PC-3 (cell line): Measurements from ENCODE around the gene CACNA1H. TPM values are rescaled to one million over a fixed set of nuclear protein-coding genes. Genes with fewer than 3 reads are reported as not detected.

ENCODE experiments used
- ATAC-seq: fragments of 200-7000 bp; cut with Tn5 transposase; 2 replicates; pipeline ENCODE4 v1.9.1; 2020; ENCODE audit warnings: mild to moderate bottlenecking, moderate library complexity
- BruUV-seq: library from RNA; stranded (reverse); fragments of 400-500 nt; replicated peaks from 2 replicates; lab custom pipeline; 2021; lab: Mats Ljungman, UMichigan
- CTCF ChIA-PET: fragments of 300-600 bp; sonication (Branson Sonifier 250); formaldehyde crosslinking; loops from one replicate; lab custom pipeline; 2022; ENCODE audit warnings: antibody characterized with exemption; lab: Charles Lee
- POLR2A ChIA-PET: fragments of 300-600 bp; sonication (Branson Sonifier 250); formaldehyde crosslinking; loops from one replicate; lab custom pipeline; 2022; ENCODE audit warnings: antibody characterized with exemption; ENCODE audit not compliant: unreplicated experiment; lab: Charles Lee
- DNase-seq: peaks from one replicate; pipeline ENCODE4 v3.0.0-alpha.2; 2015
- H2AFZ ChIP-seq: fragments of 300-600 bp; sonication (generic); 2 replicates; pipeline ENCODE4 v1.6.0; 2016; ENCODE audit warnings: antibody characterized with exemption, low read length
- H3F3A ChIP-seq: fragments of 300-600 bp; sonication (generic); one replicate; pipeline ENCODE4 v1.6.0; 2017; ENCODE audit warnings: antibody characterized with exemption, low read length, control low read depth, mild to moderate bottlenecking; ENCODE audit not compliant: unreplicated experiment
- H3K27ac ChIP-seq: fragments of 300-600 bp; sonication (generic); 2 replicates; pipeline ENCODE4 v1.5.1; 2016; ENCODE audit warnings: mild to moderate bottlenecking, low read length
- H3K27me3 ChIP-seq: fragments of 300-600 bp; sonication (generic); 2 replicates; pipeline ENCODE4 v1.6.1; 2016; ENCODE audit warnings: low read length, mixed read lengths
- H3K36me3 ChIP-seq: fragments of 300-600 bp; sonication (generic); 2 replicates; pipeline ENCODE4 v1.6.1; 2016; ENCODE audit warnings: low read depth, mixed run types, low read length, mixed read lengths
- H3K4me1 ChIP-seq: fragments of 300-600 bp; sonication (generic); 2 replicates; pipeline ENCODE4 v1.5.1; 2016; ENCODE audit warnings: low read length; ENCODE audit not compliant: insufficient read depth
- H3K4me2 ChIP-seq: fragments of 300-600 bp; sonication (generic); 2 replicates; pipeline ENCODE4 v1.6.0; 2016; ENCODE audit warnings: low read length
- H3K4me3 ChIP-seq: fragments of 300-600 bp; sonication (generic); 2 replicates; pipeline ENCODE4 v1.5.1; 2016; ENCODE audit warnings: mild to moderate bottlenecking, low read length, mixed read lengths
- H3K79me2 ChIP-seq: fragments of 300-600 bp; sonication (generic); 2 replicates; pipeline ENCODE4 v1.6.1; 2017; ENCODE audit warnings: low read length, mixed read lengths
- H3K9ac ChIP-seq: fragments of 300-600 bp; sonication (generic); 2 replicates; pipeline ENCODE4 v1.6.0; 2016; ENCODE audit warnings: mild to moderate bottlenecking, low read length
- H3K9me2 ChIP-seq: fragments of 300-600 bp; sonication (generic); replicated peaks from 2 replicates; pipeline ENCODE4 v1.6.1; 2016; ENCODE audit warnings: mixed run types, low read length, mixed read lengths
- H3K9me3 ChIP-seq: fragments of 300-600 bp; sonication (generic); 2 replicates; pipeline ENCODE4 v1.6.1; 2016; ENCODE audit warnings: low read length, mixed read lengths
- H4K20me1 ChIP-seq: fragments of 300-600 bp; sonication (generic); 2 replicates; pipeline ENCODE4 v1.6.1; 2016; ENCODE audit warnings: low read length, mixed read lengths
- CTCF ChIP-seq: fragments of 300-600 bp; sonication (generic); conservative IDR thresholded peaks from 2 replicates; pipeline ENCODE4 v1.5.1; 2017; ENCODE audit warnings: antibody characterized with exemption, low read depth, mild to moderate bottlenecking, low read length
- EZH2 ChIP-seq: fragments of 300-600 bp; sonication (generic); IDR thresholded peaks from one replicate; pipeline ENCODE4 v1.6.1; 2017; ENCODE audit warnings: antibody characterized with exemption, mild to moderate bottlenecking, low read length; ENCODE audit not compliant: unreplicated experiment
- EZH2phosphoT487 ChIP-seq: fragments of 300-600 bp; sonication (generic); IDR thresholded peaks from 2 replicates; pipeline ENCODE4 v1.6.1; 2018; ENCODE audit warnings: mild to moderate bottlenecking, antibody characterized with exemption, low read length, borderline replicate concordance
- intact Hi-C: fragments of 100-400 bp; cut with micrococcal nuclease; formaldehyde crosslinking; loops from 2 replicates; pipeline ENCODE4 v1.9.0; 2023
- total RNA-seq: library from RNA; depleted of rRNA; stranded (reverse); fragments of >200 nt; gene quantifications from 2 replicates; pipeline ENCODE4 v1.2.3, GENCODE V29; 2014

The CACNA1H gene
- total RNA-seq, 1 experiment from 2014 or later: 4.1 TPM

GRCh38 chr16:1170076-1170418 is 17.1 kb downstream of the CACNA1H start:
- ChIA-PET CTCF (no interaction called here), POLR2A (no interaction called here)
- BruUV-seq: no TSS peak
- Histone ChIP-seq H3K27ac (no peak overlapping the region), H3F3A (no peaks in the 10 kb centered on the region), H3K36me3 (no peaks in the 10 kb centered on the region), H3K79me2 (no peaks in the 10 kb centered on the region), H4K20me1 (no peaks in the 10 kb centered on the region), H3K9me3 (no peaks in the 10 kb centered on the region), H3K4me2 (no peak overlapping the region), H3K4me3 (no peak overlapping the region), H3K9ac (no peak overlapping the region), H3K9me2 (no peaks in the 10 kb centered on the region), H2AFZ (no peak overlapping the region), H3K4me1 (no peaks in the 10 kb centered on the region), H3K27me3 (no peaks in the 10 kb centered on the region)
- TF ChIP-seq EZH2phosphoT487 (no peak), EZH2 (no peak), CTCF (no peak)
- intact Hi-C loops: no loop called here
- DNase-seq (no peak), ATAC-seq (no peak)

GRCh38 chr16:1171001-1171400 is 18.1 kb downstream of the CACNA1H start:
- no peak for DNase-seq
- ChIA-PET CTCF (no interaction called here), POLR2A (no interaction called here)
- Histone ChIP-seq H3K27ac (no peak overlapping the region), H3K9me2 (no peaks in the 10 kb centered on the region), H3K9me3 (no peaks in the 10 kb centered on the region), H3K4me2 (no peak overlapping the region), H2AFZ (no peak overlapping the region), H3K4me3 (no peak overlapping the region), H3K79me2 (no peaks in the 10 kb centered on the region), H4K20me1 (no peaks in the 10 kb centered on the region), H3K36me3 (no peaks in the 10 kb centered on the region), H3K9ac (no peak overlapping the region), H3K4me1 (no peaks in the 10 kb centered on the region), H3F3A (no peaks in the 10 kb centered on the region), H3K27me3 (no peaks in the 10 kb centered on the region)
- BruUV-seq: no TSS peak
- no peak for TF ChIP-seq CTCF
- no peak for TF ChIP-seq EZH2phosphoT487
- no peak for TF ChIP-seq EZH2
- ATAC-seq: no peak
- intact Hi-C loops: no loop called here

GRCh38 chr16:1171854-1172428 is 19.0 kb downstream of the CACNA1H start:
- Histone ChIP-seq H3K9me2 (no peaks in the 10 kb centered on the region), H3F3A (no peaks in the 10 kb centered on the region), H2AFZ (no peak overlapping the region), H3K4me2 (no peak overlapping the region), H3K27ac (no peak overlapping the region), H3K36me3 (no peaks in the 10 kb centered on the region), H4K20me1 (no peaks in the 10 kb centered on the region), H3K79me2 (no peaks in the 10 kb centered on the region), H3K4me1 (no peaks in the 10 kb centered on the region), H3K27me3 (no peaks in the 10 kb centered on the region), H3K9ac (no peak overlapping the region), H3K4me3 (no peak overlapping the region), H3K9me3 (no peaks in the 10 kb centered on the region)
- no peak for ATAC-seq
- ChIA-PET CTCF (no interaction called here), POLR2A (no interaction called here)
- intact Hi-C loops: no loop called here
- no TSS peak for BruUV-seq
- TF ChIP-seq EZH2phosphoT487: no peak
- TF ChIP-seq EZH2: no peak
- TF ChIP-seq CTCF: no peak
- DNase-seq: no peak
